GM19395 (cell line): ENCODE data around the gene APP.

Experiments
- ATAC-seq: cut with Tn5 transposase; IDR thresholded peaks from one replicate; pipeline ENCODE4 v1.9.1; 2021; ENCODE audit warnings: mild to moderate bottlenecking, moderate library complexity; ENCODE audit not compliant: unreplicated experiment

The APP gene

DNA sequence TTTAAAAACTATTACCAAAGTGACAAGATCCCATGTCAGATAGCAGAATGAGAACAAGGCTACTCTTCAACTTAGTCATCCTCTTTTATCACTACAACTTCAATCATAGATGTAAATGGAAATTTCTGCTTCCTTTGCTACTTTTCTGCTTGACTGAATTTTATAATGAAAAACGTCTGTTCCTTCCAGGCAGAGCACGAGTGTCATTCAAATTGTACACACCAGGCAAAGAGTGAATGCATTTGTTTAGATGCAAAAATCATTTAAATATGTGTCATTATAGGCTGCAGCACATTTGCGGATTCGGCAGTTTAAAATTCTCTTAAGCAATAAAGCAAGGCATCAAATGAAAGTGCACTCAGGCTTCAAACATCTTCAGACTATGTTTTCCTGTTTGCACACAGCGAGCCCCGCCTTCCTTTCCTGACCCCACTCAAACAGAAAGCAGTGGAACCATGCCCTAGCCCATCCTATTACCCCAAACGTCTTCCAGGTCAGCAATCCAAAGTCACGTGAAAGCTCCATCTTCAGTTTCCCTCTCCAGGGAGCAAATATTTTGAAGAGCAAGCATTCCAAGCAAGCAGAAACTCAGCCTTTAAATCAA lies 99.6 kb downstream of the APP start:
- ATAC-seq = no peak

DNA sequence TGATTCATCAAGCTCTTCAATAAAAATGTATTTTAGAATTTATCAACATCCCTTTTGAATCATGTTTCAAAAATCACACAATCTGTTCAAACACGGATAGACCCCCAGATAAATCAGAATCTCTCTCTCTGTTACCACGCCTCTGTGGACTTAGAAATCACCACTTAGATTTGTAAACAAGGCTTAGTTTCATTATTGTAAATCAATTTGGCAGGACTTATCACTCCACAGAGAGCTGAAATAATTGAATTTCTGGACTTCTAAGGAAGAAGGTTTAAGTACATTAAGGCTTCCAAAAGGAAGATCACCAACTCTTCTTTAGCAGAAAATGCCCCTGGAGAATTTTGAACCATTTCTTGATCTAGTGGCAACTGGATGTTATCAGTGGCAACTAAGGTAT lies 100.4 kb downstream of the APP start:
- ATAC-seq = no peak

DNA sequence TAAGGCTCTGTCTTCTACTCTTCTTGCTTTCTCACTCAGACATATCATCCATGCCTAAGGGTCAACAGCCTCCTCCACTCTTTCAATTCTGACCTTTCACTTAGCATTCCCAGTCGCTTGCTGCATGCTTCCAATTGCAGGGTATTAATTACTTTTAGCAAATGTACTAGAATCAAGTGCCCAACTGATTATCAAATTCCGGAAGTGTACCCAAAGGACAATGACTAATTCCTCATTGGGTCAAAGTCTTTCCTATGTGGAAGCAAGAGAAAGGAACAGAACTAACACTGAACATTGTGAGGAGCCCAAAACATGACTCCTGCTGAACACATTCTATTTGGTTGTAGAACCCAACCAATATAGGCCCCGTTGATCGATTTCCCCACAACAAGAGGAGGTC lies 101.8 kb downstream of the APP start:
- no peak for ATAC-seq

DNA sequence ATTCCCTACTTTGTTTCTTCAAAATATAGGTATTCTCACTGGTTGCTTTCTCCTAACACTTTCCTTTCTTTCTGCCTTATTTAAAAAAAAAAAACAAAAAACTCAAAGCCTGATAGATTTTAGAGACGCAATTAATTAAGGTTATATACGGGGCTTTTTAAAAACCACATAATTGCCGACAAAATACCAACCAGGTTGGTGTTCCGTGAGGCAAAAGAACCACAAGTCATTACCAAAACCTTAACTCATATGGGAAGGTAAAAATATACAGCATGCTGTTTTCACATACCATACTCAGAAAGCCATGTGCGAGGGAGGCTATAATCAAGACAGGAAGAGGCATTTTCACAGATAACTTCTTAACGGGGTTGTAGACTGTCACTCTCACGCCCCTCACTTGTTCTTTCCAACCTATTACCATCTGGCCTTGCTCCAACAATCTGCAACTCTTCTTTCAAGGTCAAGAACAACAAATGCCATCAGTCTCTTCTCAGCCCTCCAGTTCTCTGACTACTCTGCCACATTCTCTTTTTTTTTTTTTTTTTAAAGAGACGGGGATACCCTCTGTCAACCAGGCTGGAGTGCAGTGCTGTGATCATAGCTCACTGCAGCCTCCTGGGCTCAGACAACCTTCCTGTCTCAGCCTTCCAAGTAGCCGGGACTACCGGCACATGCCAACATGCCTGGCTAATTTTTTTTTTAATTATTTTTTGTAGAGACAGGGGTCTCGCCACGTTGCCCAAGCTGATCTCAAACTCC lies 102.6 kb downstream of the APP start:
- ATAC-seq = no peak

DNA sequence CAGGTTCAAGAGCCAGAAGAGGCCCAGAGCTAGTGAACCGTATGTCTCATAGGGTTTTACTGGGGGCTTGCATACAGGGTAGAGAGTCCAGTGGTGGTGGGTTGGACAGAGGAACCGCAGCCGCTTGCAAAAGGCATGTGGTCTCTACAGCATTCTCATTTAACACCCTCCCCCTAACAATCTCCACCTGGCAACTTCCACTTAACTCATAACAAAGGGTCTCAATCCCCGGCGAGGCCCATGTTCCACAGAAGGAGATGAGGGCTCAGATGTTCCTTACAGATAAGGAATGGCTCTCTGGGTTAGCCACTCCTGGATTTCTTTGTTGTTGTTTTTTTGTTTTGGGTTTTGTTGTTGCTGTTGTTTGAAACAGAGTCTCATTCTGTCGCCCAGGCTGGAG lies 106.1 kb downstream of the APP start:
- no peak for ATAC-seq

DNA sequence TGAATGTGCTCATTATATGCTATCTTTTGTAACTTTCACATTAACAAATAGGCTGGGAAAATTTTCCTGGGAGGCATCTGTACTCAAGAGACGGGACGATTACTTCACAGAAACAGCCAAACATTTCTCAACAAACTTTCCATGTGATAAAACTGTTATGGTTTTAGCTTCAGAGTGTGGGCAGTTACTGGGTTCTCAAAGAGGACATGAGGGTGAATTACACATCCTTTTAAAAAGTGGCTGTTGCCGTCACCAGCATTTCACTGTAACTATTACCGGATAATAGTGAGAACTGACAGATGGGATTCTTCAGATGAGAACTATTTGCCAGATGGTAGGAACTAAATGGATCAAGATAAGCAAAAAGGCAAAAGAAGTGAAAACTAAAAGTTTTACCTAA lies 109.1 kb downstream of the APP start:
- no peak for ATAC-seq

DNA sequence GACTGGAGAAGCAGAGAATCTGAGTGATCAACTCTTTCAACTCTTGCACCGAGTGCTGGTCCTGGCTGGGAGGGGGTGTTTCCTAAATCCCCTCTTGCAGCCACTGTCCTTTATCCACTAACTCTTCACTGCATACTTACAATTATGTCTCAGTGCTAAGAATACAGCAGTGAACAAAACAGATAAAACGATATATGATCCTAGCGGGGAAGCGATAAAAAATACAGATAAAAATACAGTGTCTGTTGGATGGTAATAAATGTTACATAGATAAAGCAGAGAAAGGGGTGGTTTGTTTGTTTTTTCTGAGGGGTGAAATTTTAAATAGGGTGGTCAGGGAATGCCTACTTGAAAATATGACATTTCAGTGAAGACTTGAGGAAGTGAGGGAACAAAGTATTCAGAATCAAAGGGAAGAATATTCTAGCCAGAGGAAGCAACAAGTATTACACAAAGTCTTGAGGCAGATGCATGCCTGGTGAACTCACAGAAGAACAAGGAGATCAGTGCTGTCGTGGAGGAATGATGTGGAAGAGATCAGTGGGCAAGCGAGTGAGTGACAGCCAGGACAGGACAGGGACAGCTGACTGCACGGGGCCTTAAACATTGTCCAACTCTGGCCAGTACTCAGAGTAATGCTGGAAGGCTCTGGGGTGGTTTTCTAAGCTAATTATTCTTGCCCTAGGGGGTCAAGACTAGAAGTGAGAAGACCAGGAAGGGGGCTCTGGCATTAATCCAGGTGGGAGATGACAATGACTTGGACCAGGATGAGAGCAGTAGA lies 110.0 kb downstream of the APP start:
- no peak for ATAC-seq

DNA sequence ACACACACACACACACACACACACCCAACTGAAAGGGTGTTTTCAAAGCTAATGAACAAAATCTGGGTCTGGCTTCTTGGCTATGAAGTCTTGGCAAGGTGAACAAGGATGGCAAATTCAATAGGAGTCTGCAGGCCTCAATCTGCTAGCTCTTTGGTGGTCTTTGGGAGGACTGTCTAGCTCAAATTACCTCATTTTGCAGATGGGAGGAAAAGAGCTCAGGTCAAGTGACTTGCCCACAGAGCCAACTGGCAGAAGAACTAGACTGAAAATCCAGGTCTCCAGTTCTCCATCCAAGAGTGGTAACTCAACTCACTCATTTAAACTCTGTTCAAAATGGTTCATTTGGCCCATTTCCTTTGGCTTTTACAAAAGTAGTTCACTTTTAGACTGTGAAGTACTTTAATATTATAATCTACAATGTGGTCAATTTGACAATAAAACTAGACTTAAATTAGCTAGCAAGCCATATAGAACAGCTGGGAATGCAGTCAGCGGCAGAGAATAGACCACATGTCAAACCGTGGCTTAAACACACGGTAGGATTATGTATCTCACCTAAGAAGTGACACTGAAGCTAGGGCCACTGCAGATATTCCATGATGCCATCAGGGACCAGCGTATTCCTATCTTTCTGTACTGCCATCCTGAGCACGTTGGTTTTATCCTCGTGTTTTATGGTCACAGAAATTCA lies 112.9 kb downstream of the APP start:
- ATAC-seq = no peak

DNA sequence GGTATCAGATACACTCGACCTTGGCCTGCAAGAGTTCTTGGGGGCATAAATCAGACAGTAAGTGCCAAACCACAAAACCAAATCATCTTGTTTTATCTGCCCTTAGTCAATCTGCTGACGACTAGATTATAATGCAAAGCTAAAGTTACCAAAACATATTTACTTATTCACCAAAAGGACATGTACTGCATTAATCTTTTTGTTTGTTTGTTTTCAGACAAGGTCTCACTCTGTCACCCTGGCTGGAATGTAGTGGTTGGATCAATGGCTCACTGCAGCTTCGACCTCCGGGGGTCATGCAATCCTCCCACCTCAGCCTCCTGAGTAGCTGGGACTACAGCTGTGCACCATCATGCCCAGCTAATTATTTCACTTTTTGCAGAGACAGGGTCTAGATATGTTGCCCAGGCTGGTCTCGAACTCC lies 114.7 kb downstream of the APP start:
- no peak for ATAC-seq

DNA sequence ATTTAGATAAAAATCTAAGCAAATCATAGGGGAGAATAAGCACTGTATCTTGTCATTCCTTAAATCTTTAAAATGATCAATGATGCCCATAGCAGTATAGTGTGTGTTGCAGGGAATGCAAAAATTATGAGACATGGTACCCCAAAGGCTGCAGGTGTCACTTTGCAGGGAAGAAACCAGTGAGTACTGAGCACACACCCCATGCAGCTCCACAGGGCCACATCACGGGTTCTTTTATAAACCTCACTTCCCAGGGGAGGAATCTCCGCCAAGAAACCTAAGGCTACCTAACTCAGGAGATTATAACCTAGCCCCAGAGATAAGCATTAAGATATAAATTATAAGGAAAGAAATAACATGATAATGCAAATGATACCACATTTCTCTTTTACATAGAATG lies 115.6 kb downstream of the APP start:
- ATAC-seq = no peak

DNA sequence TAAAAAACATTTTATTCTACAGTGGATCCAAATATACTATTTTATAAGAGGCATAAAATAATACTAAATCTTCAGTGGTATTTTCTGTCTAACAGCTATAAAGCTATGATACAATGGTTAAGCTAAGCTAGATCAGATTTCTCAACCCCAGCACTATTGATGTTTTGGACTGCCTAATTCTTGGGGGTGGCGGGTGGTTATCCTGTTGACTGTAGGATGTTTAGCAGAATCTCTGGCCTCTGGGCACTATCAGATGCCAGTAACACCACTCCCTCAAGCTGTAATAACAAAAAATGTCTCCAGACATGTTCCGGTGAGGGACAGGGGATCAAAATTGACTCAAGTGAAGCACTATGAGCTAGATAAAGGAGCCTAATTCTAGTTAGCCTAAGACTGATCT lies 118.5 kb downstream of the APP start:
- ATAC-seq = no peak

DNA sequence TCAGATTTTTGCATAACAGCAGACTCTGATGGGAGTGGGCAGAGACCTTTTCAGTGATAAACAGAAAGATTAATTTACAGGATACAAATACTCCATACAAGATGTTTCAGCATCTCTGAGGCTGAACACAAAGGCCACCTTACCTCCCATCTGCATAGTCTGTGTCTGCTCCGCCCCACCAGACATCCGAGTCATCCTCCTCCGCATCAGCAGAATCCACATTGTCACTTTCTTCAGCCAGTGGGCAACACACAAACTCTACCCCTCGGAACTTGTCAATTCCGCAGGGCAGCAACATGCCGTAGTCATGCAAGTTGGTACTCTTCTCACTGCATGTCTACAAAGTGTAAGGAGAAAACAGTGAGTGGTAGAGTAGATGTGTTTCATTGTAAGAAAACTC lies 119.7 kb downstream of the APP start:
- ATAC-seq = no peak

DNA sequence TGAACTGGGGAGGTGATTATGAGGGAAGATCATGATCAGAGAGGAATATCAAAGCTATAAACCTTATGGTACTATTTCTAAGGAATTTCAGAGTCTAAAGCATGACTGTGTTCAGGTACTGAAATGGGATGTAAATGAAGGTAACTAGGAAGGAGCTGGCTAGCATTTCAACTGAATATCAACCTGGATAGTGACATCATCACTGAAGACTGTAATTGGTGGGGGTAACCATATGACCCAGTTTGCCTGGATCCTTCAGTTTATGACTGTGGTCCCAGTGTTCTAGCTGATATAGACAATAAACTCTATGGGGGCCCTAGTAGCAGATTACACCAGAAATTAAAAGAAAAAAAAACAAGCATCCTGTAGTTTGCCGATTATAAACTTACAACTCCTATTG lies 120.8 kb downstream of the APP start:
- ATAC-seq = no peak

DNA sequence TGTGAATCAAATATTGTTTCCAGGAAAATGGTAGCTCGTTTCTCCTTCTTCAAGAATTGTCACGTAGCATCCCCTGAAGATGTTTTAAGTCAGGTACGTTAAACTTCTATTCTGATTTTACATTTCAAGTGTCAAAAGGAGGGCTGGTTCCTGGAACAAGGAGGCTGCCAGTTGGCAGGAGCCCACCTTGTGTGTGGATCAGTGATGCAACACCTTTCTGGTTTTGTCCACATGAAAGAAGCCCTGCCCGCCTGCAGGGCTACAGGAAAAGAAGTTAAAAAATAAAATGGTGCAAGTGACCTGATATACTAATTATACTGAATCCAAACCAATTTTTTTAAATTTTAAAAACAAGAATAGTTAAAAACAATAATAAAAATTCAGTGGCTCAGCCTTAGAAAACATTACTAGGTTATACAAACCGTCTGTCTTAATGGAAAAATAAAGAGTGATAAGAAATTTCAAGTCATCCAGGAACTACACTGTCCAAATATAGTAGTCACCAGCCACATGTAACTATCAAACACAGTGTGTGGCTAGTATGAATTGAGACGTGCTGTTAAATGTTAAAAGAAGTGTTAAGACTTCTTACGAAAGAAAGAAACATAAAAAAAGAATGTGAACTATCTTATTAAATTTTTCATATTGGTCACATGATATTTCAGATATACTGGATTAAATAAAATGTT lies 123.1 kb downstream of the APP start:
- ATAC-seq = no peak

DNA sequence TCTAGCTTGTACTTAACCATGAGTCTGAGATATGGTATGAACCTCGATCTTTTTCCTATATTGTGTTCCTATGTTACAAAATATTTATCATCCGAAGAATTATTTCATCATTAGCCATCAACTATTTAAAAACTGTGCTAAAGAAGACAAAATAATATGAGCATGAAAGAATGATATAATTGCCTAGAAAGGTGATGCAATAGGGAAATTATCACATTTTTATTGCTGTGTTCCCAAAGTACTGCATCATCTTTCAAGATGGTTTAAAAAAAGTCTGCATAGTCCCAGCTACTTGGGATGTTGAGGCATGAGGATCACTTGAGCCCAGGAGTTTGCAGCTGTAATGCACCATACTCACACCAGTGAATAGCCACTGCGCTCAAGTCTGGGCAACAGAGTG lies 126.7 kb downstream of the APP start:
- ATAC-seq = no peak

DNA sequence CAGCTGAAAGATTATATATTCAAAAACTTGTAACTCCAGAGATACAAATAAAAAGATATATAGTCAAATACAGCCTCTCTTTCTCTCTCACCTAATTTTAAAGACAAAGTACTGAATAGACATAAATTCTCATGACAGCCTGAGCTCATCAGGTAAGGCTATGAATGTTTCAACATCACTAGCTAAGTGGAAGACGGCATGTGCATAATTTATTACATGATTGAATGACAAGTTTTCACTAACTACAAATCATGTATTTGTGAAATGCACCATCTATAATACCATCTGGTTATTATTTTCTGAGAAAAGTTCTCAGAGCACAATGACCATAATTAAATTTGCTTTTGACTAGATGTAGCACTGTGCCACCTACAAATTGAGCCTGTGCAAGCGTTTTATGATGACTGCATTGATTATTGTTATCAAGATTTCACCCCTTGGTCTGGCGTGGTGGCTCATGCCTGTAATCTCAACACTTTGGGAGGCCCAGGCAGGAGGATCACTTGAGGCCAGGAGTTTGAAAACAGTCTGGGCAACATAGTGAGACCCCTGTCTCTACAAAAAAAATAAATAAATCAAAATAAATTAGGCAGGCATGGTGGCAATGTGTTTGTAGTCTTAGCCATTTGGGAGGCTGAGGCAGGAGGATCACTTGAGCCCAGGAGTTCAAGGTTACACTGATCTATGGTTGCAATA lies 128.2 kb downstream of the APP start:
- no peak for ATAC-seq

DNA sequence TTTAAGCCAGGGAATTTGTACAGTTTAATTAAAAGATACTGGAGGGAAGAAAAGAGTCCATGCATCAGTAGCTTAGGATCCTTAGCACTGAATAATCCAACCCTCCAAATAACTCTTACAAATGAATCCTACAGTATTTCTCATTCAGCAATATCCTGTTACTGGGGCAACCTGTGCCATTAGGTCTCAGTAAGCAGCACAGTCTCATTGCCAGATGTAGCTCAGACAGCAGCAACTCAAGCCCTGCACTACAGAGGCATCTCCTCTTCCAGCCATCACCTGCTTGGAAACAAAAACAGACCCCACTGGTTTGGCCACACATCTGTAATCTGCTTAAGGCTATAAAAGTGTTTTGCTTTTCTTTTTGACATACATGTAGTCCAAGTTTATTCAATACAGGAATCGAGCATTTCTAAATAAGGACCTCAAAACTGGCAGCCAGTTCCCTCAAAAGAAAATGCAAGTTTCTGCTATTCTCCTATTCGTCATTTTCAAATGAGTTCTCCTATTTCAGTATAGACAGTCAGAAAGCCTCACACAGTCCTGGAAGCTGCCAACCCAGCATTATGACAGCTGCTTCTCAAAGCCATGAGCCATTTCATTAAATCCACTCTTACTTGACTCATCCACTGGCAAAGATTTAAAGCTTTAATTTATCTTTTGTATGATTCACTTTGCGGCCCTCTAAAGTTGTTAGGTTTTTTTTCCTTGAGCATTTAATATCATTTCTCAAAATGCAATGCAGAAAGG lies 129.0 kb downstream of the APP start:
- ATAC-seq = no peak

DNA sequence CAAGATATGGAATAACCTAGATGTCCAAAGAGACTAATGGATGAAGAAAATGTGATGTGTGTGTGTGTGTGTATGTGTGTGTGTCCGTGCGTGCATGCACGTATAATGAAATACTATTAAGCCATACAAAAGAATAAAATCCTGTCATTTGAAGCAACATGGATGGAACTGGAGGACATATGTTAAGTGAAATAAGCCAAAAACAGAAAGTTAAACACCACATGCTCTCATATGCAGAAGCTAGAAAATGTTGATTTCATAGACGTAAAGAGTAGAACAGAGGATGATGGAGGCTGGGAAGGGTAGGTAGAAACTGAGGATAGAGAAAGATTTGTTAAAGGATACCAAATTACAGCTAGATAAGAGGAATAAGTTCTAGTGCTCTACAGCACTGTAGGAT lies 133.7 kb downstream of the APP start:
- no peak for ATAC-seq

DNA sequence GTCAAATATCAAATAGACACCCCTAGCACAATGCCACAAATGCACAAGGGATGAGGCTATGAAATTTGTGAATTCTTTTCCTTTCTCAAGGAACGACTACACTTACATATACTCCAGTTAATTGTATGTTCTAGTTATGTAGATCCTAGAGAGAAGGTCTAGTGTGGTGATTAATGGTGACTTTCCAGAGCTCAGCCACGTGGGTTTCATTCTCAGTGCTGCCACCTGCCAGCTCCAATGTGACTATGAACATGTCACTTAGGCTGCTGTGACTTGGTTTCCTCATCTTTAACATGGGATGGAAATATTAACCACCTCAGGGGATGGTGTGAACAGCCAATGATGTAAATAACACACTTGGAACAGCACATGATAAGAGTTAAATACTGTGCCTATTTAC lies 138.3 kb downstream of the APP start:
- ATAC-seq = no peak

DNA sequence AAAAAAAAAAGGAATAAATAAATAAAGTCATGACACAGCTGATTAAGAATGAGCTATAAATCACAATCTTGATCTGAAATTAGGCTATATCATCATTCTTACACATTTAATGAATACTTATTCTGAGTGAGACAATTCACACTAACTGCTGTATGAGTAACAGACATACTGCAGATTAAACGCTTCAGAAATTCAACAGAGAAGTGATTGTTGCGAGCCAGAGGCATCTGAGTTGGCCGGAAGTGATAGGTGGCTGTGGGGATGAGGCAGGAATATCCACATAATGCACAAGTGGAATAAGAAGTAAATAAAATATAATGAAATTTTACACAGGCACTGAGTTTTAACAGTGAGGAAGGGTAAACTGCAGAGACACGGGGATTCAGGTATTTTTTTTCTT lies 142.4 kb downstream of the APP start:
- ATAC-seq = no peak
